ENCODE data around the gene TPPP.

DNA sequence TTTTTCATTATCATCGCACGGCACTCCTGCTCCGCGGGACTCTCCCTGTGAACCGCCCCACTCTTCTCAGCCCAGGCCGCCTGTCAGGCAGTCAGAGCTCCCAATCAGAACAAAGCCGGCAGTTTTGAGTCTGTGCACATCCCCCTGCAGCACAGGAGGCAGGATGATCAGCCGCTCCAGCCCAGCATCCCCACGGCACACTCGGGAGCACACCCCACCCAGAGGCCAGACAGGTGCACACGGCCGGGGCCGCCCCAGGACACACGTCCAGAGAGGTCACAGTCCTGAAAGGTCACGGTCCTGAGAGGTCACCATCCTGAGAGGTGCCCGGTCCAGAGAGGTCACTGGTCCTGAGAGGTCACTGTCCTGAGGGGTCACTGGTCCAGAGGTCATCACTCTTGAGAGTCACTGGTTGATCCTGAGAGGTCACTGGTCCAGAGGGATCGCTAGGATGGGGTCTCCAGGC, 8.4 kb downstream of the TPPP start:
- no peak for TF ChIP-seq POLR2A (IDR thresholded peaks at IDR 0.05; ENCODE audit: low read depth, low read length)
- no peak for TF ChIP-seq POLR2AphosphoS5 (IDR thresholded peaks at IDR 0.05; ENCODE audit: low read depth, low read length)
- TF ChIP-seq TAF1 (IDR thresholded peaks at IDR 0.05; ENCODE audit: low read depth, low read length) = no peak
- no peak for TF ChIP-seq SPI1 (IDR thresholded peaks at IDR 0.05; ENCODE audit: low read depth, low read length)
- no peak for TF ChIP-seq POU2F2 (IDR thresholded peaks at IDR 0.05; ENCODE audit: low read depth, low read length)
